Measurements from ENCODE around the gene E2F2.

DNA sequence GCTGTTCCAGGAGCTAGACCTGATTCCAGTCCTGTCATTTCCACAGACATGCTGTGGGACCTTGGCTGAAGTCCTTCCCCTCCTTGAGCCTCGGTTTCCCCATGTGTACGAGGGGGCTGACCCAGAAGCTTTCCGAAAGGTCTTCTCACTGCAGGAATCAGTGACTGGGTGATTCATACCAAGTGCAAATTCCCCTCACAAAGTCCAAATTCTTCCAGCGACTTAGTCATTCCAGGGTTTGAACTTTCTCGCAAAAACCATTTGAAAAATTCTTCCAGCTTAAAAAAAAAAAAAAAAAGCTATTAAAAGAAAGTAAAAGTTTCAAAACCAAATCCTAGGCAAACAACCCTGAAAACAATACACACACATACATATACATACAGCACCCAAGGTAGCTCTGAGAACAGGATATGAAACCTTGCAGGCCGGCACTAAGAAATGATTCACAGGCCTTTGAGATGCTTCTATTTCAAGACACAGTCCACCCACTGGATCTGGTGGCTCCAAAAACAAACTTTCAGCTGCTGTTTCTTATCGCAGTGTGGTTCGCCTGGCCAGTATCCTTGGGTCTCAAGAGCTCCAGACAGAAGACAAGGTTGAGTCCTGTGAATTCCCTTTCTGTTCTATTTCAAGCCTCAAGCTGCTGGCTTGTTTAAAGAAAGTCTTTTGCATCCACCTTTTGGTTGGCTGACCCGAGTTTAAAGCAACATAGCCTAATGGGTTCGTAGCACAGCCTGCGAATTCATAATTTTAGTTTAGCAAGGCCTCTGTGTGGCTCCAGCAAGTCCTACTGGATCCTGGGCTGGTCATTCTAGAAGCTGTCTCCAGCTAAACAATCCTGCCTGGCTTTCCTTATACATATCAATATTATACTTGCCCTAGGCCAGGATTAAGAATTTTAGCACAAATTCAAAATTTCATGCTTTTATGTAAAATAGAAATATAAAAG lies 46.3 kb upstream of the E2F2 start:
- TF ChIP-seq, protein P1, sequence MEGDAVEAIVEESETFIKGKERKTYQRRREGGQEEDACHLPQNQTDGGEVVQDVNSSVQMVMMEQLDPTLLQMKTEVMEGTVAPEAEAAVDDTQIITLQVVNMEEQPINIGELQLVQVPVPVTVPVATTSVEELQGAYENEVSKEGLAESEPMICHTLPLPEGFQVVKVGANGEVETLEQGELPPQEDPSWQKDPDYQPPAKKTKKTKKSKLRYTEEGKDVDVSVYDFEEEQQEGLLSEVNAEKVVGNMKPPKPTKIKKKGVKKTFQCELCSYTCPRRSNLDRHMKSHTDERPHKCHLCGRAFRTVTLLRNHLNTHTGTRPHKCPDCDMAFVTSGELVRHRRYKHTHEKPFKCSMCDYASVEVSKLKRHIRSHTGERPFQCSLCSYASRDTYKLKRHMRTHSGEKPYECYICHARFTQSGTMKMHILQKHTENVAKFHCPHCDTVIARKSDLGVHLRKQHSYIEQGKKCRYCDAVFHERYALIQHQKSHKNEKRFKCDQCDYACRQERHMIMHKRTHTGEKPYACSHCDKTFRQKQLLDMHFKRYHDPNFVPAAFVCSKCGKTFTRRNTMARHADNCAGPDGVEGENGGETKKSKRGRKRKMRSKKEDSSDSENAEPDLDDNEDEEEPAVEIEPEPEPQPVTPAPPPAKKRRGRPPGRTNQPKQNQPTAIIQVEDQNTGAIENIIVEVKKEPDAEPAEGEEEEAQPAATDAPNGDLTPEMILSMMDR (IDR thresholded peaks at IDR 0.05; ENCODE audit: poor library complexity) = no peak
- no peak for TF ChIP-seq EZH2 (IDR thresholded peaks at IDR 0.05; ENCODE audit: borderline replicate concordance)
